NOMO-1 treated with DMSO at 0.1 percent for 48 hours (cell line): ENCODE measurements around the gene FBXO9.
A peak's percentile ranks its signal among the peaks of the same experiment; 100 is the strongest.
"Not testable (repeated sequence)": the region's sequence is repeated elsewhere in the genome, so short reads cannot be mapped to it uniquely, and the experiment has no call there.

Experiments used
- DNase-seq: peaks from one replicate; lab custom pipeline; 2025; ENCODE audit not compliant: unreplicated experiment; lab: John Stamatoyannopoulos, UW

The FBXO9 gene

GRCh38 chr6:53045891-53046673 is 19.1 kb upstream of the FBXO9 start:
- no peak for DNase-seq

GRCh38 chr6:53048431-53049195 is 16.6 kb upstream of the FBXO9 start:
- peak; percentile 20 for DNase-seq

- DNase-seq = no peak
Observed at GRCh38 chr6:53049415-53049814, 15.8 kb upstream of the FBXO9 start.

GRCh38 chr6:53052152-53052551 is 13.1 kb upstream of the FBXO9 start:
- DNase-seq = not testable (repeated sequence)

GRCh38 chr6:53054532-53054931 is 10.7 kb upstream of the FBXO9 start:
- no peak for DNase-seq

GRCh38 chr6:53055873-53056272 is 9.3 kb upstream of the FBXO9 start:
- no peak for DNase-seq

- no peak for DNase-seq
Observed at GRCh38 chr6:53056273-53056672, 8.9 kb upstream of the FBXO9 start.

- DNase-seq = no peak
Observed at GRCh38 chr6:53058388-53059195, 6.6 kb upstream of the FBXO9 start.

- no peak for DNase-seq
Observed at GRCh38 chr6:53059648-53060589, 5.3 kb upstream of the FBXO9 start.

GRCh38 chr6:53062169-53062539 is 3.0 kb upstream of the FBXO9 start:
- DNase-seq = no peak

GRCh38 chr6:53064255-53064654 is 949 bp upstream of the FBXO9 start:
- DNase-seq = not testable (repeated sequence)

GRCh38 chr6:53064726-53065265 is 408 bp upstream of the FBXO9 start:
- DNase-seq = peak; percentile 98

GRCh38 chr6:53066077-53066417 is 843 bp downstream of the FBXO9 start:
- DNase-seq = no peak

- no peak for DNase-seq
Observed at GRCh38 chr6:53066874-53067706, 1.9 kb downstream of the FBXO9 start.

- DNase-seq = peak; percentile 67
Observed at GRCh38 chr6:53067849-53068361, 2.7 kb downstream of the FBXO9 start.

- no peak for DNase-seq
Observed at GRCh38 chr6:53069427-53069826, 4.2 kb downstream of the FBXO9 start.

- no peak for DNase-seq
Observed at GRCh38 chr6:53070806-53071205, 5.6 kb downstream of the FBXO9 start.

- DNase-seq = no peak
Observed at GRCh38 chr6:53074347-53074746, 9.1 kb downstream of the FBXO9 start.

GRCh38 chr6:53080813-53081212 is 15.6 kb downstream of the FBXO9 start:
- DNase-seq = no peak
